Measurements from ENCODE around the gene LPO.

GRCh38 chr17:58316260-58316960 lies 78.0 kb downstream of the LPO start:
- TF ChIP-seq POLR2AphosphoS5 (IDR thresholded peaks at IDR 0.05; ENCODE audit: low read depth, low read length) (no peak), CTCF (IDR thresholded peaks at IDR 0.05) (no peak), TCF7L2 (IDR thresholded peaks at IDR 0.05; ENCODE audit: low read depth, low read length) (no peak)

Measured in Panc1 (cell line).